Measurements from ENCODE around the gene MORN1.

Gene MORN1

GRCh38 chr1:2273401-2274090, 117.8 kb downstream of the MORN1 start:
- no peak for DNase-seq (ENCODE audit: low read depth)
- H3K4me3 ChIP-seq (ENCODE audit: control insufficient read depth, low read depth, low read length) = no peak overlapping the region
- no peak for TF ChIP-seq CTCF (conservative IDR thresholded peaks at IDR 0.05; ENCODE audit: control insufficient read depth, insufficient read depth, low read depth, low read length)

GRCh38 chr1:2272686-2273400, 118.5 kb downstream of the MORN1 start:
- no peak for DNase-seq (ENCODE audit: low read depth)
- no peak overlapping the region for H3K4me3 ChIP-seq (ENCODE audit: control insufficient read depth, low read depth, low read length)
- TF ChIP-seq CTCF (conservative IDR thresholded peaks at IDR 0.05; ENCODE audit: control insufficient read depth, insufficient read depth, low read depth, low read length) = no peak

GRCh38 chr1:2271841-2272655, 119.3 kb downstream of the MORN1 start:
- no peak for TF ChIP-seq CTCF (conservative IDR thresholded peaks at IDR 0.05; ENCODE audit: control insufficient read depth, insufficient read depth, low read depth, low read length)
- DNase-seq (ENCODE audit: low read depth) = no peak
- H3K4me3 ChIP-seq (ENCODE audit: control insufficient read depth, low read depth, low read length) = no peak overlapping the region
